HG03457 (cell line): ENCODE measurements around the gene PRKAR1B.

ENCODE experiments used
- ATAC-seq: cut with Tn5 transposase; IDR thresholded peaks from one replicate; pipeline ENCODE4 v1.9.1; 2021; ENCODE audit warnings: moderate number of reproducible peaks; ENCODE audit not compliant: unreplicated experiment

PRKAR1B gene

DNA sequence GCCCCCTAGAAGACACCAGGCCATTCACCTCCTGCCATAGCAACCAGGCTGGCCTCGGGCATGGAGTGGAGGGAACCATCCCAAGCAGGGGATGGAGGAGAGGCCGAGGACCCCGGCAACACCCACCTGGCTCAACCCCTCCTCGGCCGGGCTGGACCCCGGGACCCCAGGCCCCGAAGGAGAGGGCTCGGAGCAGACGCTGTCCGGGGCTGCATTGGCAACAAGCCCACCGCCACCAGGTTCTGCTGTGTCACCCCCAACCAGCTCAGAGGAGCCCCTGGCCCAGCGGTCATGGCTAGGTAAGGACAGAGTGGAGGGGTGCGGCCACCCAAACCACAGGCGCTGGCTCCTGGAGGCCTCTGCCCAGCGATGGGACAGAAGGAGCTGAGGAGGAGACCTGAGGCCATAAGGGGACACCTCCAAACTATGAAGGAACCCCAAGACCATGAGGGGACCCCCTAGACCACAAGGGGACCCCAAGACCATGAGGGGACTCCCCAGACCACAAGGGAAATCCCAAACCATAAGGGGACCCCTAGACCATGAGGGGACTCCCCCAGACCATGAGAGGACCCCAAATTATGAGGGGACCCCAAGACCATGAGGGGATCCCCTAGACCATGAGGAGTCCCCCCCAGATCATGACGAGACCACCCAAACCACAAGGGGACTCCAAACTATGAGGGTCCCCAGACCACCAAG lies 132.7 kb downstream of the PRKAR1B start:
- no peak for ATAC-seq

DNA sequence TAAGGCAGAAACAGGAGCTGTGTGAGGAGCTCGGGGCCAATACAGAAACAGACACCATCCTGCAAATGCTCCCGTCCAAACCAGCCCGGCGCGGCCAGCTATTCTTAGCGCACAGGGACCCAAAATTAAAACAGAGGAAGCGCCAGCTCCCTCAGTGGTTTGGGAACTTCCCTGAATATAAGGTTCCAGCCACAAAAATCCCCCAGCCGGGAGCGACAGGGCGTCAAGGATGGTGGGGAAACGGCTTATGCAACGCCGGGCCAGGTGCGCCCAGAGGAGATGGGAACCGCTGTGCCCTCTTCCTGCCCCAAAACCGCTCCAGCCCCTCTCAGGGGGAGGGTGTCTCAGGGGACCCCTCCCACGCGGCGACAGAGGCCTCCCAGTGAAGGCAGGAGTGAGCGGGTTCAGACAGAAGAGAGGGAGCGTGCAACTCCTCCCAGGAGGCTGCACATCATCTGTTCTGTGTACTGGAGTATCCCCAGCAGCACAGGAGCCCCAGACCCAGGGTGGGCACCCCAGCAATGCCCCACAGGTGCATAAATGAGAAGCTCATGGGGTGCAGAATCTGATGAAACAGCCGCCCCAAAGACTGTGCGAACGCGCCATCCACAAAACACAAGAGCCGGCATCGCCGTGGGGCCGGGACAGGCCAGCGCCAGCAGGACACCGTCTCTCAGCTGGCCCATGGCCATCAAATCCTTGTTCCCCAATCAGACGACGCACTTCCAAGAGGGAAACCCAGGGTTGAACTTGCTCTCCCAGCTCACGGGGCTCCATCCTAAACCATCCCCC lies 133.6 kb downstream of the PRKAR1B start:
- no peak for ATAC-seq

DNA sequence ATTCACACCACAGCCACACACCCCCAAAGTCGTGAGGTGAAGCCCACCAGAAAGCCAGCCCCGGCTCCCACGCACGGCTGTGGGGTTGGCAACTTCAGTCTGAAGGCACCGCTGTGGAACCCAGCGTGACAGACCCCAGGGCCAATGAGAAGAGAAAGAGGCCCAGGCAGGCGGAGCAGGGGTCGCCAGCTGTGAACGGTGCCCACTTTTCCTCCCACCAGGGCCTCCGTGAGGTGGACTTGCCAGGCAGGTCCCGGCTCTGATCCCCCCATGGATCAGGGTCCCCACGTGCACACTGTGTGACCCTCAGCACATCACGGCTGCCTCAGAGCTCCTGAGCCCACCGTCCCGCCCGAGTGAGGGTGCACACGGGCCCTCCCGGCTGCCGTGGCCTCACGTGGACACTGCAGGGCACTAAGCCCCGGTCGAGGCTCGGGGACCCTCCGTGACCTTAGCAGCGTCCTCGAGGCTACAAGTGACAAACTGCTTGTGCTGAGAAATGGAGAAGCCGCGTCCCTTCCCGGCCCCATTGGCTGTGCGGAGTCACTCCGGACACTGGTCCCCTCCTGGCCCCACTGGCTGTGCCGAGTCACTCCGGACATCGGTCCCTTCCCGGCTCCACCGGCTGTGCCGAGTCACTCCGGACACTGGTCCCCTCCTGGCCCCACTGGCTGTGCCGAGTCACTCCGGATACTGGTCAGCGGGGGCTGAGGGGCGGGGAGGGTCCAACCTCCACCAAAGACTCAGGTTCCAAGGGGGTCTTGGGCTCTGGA lies 135.0 kb downstream of the PRKAR1B start:
- ATAC-seq = no peak

DNA sequence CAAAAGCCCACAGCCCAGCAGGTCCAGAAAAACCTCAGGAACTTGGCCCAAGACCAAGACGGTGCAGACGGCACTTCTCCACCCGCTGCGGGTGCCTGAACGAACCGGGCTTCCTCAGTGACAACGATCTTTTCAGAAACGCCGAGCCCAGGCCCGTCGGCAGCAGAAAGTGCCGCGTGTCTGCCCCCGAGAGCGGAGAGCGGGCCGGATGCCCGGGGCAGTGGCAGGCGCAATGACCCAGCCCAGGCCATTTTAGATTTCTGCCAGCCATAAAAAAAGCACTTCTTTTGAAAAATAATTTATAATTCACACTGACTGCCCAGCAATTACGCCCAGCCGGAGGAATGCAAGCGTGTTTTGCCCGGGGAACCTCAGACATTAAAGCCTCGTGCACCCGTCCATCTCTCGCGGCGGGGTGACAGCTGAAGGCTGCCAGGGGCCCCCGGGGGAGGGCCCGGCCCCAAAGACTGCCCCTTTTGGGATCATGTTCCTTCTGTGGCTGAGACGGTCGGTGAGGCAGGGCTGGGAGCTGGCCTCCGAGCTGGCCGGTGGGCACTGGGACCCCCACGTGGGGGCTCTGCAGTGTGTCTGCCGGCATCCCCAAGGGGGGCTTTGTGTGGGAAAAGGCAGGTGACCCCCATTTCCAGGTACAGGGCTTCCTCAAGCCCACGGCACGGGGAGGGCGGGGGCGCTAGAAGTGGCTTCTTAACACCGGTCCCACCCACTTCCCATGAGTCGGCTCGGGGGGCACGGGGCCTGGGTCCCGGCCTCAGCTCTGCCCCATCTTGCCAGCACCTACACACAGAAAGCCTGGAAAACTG lies 136.1 kb downstream of the PRKAR1B start:
- ATAC-seq = no peak

DNA sequence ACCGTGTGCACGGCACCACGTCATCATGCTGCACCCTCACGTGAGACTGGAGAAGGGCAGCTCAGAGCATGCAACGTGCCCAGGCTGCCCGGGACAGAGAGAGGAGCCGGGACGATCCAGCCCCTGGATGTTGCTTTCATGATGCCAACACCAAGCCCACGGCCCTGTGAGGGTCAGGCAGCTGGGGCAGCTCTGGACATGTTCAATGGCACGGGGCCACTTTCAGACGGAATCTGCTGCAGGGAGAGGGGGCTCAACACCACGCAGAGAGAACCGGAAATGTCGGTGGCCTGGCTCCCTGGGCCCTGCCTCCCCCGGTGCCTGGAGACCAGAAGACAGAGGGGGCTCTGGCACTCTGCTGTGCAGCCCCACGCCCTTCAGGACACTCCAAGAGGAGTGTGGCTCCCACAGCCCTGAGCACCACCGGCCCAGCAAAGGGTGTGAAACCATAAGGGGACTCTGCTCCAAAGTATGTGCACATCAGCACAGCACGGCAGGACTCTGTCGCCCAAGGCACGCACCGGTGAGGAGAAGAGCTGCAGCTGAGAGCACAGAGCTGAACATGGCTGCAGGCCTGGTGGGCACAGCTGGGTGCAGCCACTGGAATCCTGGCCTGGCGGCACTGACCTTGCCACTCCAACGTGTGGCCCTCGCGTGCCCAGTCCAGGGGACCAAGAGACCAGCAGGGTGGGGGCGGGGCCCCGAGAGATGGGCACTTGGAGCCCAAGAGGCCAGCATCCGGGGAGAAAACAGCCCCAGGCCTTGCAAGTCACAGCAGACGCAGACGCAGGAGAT lies 137.1 kb downstream of the PRKAR1B start:
- ATAC-seq = no peak

DNA sequence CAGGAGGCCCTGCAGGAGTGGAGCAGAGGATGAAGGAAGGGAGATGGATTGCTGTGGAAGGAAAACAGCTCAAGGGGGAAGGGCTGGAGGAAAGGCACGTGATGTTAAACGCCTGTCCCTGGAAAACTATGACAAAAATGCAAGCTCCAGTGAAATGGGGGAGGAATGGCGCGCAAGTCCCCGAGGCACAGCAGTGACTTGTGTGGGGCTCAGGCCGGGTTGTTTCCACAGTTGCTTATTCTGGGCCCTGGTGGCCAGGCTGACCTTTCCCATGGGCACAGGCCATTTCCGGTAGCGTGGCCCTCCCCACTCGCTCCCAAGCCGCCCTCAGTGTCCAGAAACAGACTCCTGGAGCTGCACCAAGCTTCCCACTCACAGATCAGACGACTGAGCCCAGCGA lies 139.3 kb downstream of the PRKAR1B start:
- ATAC-seq = no peak

DNA sequence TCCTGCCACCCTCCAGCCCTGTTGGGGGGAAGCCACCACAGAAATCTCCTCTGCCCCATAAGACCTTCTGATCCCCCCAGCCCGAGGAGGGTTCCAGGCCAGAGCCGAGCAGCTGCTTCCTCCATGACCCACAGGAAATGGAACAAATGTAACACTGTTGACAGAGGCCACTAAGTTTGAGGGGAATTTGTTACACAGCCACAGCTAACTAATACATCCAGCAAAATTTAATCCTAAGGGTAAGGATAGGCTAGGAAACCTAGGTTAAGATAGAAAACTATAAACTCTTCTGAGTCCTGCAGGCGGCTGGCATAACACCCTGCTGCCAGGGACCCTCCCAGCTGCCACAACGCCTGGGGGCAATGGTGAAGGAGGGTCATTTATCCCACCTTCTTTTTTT lies 140.6 kb downstream of the PRKAR1B start:
- no peak for ATAC-seq

DNA sequence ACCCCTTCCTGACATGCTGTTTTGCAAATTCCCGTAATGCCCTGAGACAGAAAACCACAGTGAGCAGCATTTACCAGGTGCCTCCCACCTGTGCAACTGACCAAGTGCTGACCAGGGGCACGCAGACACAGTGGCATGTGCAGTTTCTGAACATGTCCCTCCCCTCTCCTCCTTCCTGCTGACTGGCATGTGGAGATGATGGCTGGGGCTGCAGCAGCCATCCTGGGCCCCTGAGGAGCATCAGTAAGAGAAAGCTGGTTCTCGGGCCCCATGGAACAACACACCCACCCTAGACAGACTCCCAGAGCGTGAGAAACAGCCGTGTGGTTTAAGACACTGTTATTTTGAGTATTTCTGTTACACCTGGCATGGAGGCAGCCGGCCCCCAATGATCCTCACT lies 141.2 kb downstream of the PRKAR1B start:
- ATAC-seq = no peak

DNA sequence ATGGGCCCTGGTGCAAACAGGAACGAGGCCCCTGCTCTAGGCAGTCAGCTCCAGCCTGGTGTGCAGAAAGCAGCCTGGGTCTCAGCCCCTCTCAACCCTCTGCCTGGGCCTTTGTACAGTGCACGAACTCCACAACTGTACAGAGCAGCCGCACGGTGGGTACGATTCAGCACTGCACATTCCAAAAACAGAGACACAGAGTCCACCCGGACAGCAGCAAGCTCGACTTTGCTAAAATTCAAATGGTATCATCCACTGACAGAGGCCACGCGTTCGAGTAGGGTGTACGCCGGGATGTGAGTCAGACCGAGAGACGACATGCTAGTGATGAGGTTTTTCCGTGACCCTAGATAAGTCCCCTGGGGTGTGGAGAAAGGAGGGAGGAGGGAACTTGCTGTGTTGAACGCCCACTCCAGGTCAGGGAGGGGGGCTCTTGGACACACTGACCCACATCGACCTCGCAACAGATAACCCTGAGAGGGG lies 141.8 kb downstream of the PRKAR1B start:
- no peak for ATAC-seq

DNA sequence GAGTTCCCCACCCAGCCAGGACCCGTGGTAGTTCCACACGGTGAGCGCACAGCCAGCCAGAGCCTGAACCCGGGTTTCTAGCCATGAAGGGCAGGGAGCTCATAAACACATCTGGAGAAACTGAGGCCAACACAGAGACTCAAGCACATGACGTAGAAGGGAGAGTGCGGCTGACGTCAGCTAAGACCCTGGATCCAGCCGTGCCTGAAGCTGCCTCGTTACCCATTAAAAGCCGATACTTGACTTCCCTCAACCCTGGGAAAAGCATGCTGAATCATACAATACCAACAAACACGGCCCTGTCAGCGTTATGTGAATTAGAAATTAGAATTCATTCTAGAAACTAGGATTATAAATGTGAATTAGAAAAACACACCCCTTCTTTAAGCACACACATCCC lies 142.3 kb downstream of the PRKAR1B start:
- no peak for ATAC-seq

DNA sequence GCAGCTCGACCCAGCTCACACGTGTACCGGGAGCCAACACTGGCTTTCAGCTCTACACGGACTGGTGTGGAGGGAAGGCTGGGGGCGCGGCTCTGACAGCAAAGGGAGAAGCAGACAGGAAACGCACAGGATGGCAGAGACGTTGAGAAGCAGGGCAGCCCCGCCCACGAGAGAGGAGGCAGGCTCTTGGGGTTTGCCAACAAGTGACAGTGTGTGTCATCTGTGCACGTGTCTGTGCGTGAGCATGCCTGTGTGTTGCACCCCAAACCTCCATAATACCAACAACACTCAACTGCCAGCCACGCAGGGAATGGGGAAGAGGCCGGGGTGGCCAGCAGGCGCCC lies 143.0 kb downstream of the PRKAR1B start:
- ATAC-seq = no peak

DNA sequence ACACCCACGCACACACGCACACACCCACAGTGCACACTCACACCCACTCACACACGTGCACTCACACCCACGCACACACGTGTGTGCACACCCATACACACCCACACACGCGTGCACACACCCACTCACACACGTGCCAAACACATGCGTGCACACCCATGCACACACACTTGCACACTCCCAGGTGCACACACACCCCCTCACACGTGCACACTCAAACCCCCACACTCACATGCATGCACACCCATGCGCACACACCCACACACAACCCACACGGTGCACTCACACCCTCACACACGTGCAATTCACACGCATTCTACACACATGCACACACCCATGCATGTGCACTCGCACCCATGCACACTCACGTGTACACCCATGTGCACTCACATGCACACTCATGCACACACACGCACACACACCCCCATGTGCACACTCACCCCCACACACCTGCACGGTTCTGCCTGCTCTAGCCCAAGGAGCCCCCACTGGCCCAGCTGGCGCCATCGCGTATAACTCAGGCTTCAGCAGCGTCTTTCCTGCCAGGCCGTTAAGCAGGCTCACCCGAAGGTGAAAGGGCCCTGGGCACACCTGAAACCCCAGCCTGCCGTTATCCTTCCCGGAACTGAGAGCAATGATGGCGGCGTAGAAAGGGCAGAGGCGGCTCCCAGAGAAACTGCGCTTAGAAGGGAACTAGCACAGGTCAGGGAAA lies 143.5 kb downstream of the PRKAR1B start:
- ATAC-seq = no peak

DNA sequence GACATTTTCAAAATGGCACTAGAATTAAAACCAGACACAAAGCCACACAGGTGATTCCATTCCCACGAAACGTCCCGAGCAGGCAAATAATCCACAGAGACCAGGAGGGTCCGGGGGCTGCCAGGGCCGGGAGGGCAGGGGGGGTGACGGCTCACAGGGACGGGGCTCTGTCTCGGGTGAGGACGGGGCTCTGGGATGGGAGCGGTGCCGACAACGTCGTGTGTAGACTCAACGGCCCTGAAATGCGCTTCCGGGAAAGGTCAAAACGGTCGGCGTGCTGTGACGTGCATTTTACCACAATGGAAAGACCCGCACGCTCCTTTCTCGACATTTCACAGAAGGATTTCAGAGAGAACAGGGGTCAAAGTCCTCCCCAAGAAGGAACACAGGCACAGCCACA lies 144.2 kb downstream of the PRKAR1B start:
- ATAC-seq = no peak

DNA sequence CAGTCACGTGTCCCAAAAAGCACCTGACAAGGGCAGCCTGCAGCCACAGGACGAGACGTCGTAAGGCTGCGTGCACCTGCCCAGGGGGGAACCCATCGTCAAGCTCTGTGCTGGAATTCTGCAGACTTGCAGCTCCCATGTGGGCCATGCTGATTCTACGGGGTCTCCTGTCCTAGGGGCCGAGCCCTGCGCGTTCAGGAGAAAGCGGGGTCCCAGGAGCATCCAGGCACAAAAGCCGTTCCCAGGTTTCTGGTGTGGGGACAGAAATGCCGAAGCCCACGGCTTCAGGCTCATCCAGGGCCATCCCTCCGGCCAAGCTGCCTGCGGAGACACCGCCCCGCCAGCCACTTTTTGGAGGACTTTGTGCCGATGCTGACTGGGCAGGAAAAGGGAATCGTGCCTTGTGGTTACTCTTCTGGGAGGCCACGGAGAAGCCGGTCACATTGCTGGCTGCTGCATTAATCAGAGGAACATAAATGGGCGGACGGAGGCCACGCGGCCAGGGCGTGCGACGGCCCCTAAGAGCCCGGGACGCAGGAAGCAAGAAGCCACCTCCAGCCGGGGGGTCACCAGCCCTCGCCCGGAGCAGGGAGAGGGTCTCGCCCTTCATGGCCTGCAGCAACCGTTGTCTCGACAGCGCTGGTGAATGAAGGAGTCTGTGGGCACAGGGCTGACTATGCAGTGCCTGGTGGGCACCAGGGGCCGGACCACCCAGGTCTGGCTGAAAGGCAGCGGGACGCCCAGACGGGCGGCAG lies 144.8 kb downstream of the PRKAR1B start:
- no peak for ATAC-seq

DNA sequence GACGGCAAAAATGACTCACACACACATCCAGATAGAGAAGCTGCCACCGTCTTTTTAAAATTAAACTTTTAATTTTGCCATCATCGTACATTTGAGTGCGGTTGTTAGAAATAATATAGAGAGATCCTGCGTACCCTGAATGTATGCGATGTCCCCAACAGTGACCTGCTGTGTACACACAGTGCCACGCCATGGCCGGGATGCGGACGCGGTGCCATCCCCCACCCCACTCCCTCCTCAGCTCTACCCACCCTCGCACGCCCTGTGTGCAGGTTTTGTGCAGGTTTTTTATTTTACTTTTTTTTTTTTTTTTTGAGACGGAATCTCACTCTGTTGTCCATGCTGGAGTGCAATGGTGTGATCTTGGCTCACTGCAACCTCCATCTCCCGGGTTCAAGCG lies 148.7 kb downstream of the PRKAR1B start:
- ATAC-seq = no peak

DNA sequence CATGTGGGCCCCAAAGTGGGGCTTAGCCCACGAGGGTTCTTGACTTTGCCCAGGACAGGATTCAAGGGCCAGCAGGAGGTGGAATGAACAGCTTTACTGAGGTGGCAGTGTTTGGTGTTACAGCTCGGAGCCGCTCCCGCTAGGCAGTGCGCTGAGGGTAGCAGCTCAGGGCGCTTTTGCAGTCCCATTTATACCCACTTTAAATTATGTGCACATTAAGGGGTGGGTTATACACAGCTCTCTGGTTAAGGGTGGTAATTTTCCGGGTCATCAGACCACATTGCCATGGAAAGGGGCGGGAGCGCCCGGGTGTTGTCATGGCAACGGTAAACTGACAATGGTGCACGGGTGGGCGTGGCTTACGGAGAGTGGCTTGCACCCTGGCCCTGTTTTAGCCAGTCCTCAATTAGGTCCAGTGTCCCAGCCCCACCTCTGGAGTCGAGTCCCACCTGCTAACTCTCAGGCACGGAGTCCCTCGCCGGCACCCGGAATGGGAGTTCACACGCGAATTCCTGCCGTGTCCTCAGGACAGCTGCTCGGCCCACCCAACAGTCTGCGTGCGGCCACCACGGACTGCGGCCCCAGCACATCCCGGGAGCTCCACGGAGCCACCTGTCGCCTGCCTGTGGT lies 149.2 kb downstream of the PRKAR1B start:
- ATAC-seq = no peak

DNA sequence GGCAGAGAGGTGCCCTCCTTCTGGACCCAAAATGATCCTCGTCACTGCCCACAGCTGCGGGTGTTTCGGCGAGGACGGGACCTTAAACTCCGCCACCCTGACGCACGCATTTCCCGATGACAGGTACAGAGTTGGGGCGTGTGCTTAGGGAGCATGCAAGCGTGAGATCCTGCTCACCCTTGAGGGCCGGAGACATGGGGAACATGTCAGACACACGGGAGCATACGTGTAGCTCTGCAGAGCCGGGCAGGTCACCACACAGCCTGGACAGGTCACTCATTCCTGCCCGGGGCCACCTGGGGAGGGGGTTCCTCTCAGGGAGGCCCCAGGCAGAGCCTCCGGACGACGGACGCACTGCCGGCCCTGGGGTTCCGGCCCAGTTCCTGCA lies 149.8 kb downstream of the PRKAR1B start:
- ATAC-seq = no peak

DNA sequence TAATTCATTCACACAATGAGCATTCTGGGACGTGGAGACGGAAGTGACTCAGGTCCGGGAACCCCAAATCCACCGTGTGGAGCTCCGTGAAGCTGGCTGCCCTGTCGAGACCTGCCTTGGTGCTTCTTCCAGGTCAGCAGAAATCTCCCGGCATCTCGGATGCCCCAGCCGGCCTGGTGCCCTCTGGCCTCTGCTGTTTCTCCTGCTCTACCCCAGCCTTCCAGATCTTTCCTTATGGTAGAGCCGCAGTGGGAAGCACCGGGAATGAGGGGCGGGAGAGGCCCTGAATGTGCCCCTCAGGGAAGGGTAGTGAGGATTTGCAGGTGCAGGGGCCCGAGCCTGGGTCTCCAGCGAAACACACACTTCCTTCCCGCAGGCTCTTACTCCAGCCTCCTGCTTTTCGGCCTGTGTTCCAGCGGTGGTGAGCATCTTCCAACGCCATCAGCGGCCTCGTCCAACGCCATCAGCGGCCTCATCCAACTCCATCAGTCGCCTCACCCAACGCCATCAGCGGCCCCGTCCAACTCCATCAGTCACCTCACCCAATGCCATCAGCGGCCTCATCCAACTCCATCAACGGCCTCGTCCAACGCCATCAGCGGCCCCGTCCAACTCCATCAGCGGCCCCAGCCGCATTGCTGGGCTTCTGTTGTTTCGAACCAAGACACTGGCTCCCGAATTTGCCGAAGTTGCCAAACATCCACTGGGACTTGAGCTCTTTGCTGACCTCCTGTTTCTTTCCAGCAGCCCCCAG lies 150.4 kb downstream of the PRKAR1B start:
- no peak for ATAC-seq
